ENCODE data around the gene CYTH1.

Gene CYTH1

GRCh38 chr17:78715000-78715771 is 66.9 kb downstream of the CYTH1 start:
- no peak for FAIRE-seq

GRCh38 chr17:78714534-78714933 is 67.5 kb downstream of the CYTH1 start:
- no peak for FAIRE-seq

GRCh38 chr17:78712043-78712442 is 70.0 kb downstream of the CYTH1 start:
- FAIRE-seq: no peak

- no peak for FAIRE-seq
These were observed 71.5 kb downstream of the CYTH1 start for GRCh38 chr17:78710607-78711006.

- FAIRE-seq: no peak
These were observed 72.3 kb downstream of the CYTH1 start for GRCh38 chr17:78709751-78710181.

GRCh38 chr17:78709119-78709681 is 72.9 kb downstream of the CYTH1 start:
- FAIRE-seq: no peak

- FAIRE-seq: no peak
These were observed 73.5 kb downstream of the CYTH1 start for GRCh38 chr17:78708510-78708973.

GRCh38 chr17:78707923-78708322 is 74.2 kb downstream of the CYTH1 start:
- no peak for FAIRE-seq

GRCh38 chr17:78707016-78707415 is 75.1 kb downstream of the CYTH1 start:
- FAIRE-seq: no peak

GRCh38 chr17:78706271-78706915 is 75.7 kb downstream of the CYTH1 start:
- FAIRE-seq: no peak

- FAIRE-seq: no peak
These were observed 77.0 kb downstream of the CYTH1 start for GRCh38 chr17:78705071-78705470.

GRCh38 chr17:78704594-78704993 is 77.5 kb downstream of the CYTH1 start:
- no peak for FAIRE-seq

- FAIRE-seq: no peak
These were observed 84.3 kb downstream of the CYTH1 start for GRCh38 chr17:78697554-78698343.

GRCh38 chr17:78697122-78697521 is 85.0 kb downstream of the CYTH1 start:
- FAIRE-seq: no peak

GRCh38 chr17:78696016-78696982 is 85.8 kb downstream of the CYTH1 start:
- no peak for FAIRE-seq

- FAIRE-seq: no peak
These were observed 87.1 kb downstream of the CYTH1 start for GRCh38 chr17:78694805-78695531.

GRCh38 chr17:78693346-78694083 is 88.6 kb downstream of the CYTH1 start:
- no peak for FAIRE-seq

GRCh38 chr17:78692460-78693010 is 89.5 kb downstream of the CYTH1 start:
- FAIRE-seq: no peak

GRCh38 chr17:78689029-78689428 is 93.0 kb downstream of the CYTH1 start:
- FAIRE-seq: no peak

- FAIRE-seq: no peak
These were observed 94.1 kb downstream of the CYTH1 start for GRCh38 chr17:78687944-78688343.

Data from islet of Langerhans (tissue), 1 donor.